Astrocyte (in vitro differentiated cells and primary cell): ENCODE results near the gene PRDM2. TPM values are rescaled to one million over a fixed set of nuclear protein-coding genes. Genes with fewer than 3 reads are reported as not detected.

Experiments used
- DNase-seq: peaks from one replicate; pipeline ENCODE4 v3.0.0-alpha.2; 2010; ENCODE audit warnings: low read depth
- FAIRE-seq: peaks from 2 replicates; lab custom pipeline; 2011; peaks lifted over from hg19 to GRCh38; lab: Jason Lieb, UNC
- H2AFZ ChIP-seq: 2 replicates; pipeline ENCODE4 v1.6.0; 2012; ENCODE audit warnings: low read depth, low read length, inconsistent platforms
- H3K27ac ChIP-seq: 2 replicates; pipeline ENCODE4 v1.5.1; 2011; ENCODE audit warnings: low read depth, low read length, inconsistent platforms
- H3K27me3 ChIP-seq: 2 replicates; pipeline ENCODE4 v1.6.0; 2011; ENCODE audit warnings: low read length, inconsistent platforms; ENCODE audit not compliant: insufficient read depth
- H3K36me3 ChIP-seq: 2 replicates; pipeline ENCODE4 v1.5.1; 2011; ENCODE audit warnings: low read length, inconsistent platforms; ENCODE audit not compliant: insufficient read depth
- H3K4me1 ChIP-seq: 2 replicates; pipeline ENCODE4 v1.5.1; 2011; ENCODE audit warnings: low read length, inconsistent platforms; ENCODE audit not compliant: insufficient read depth
- H3K4me2 ChIP-seq: 2 replicates; pipeline ENCODE4 v1.6.0; 2012; ENCODE audit warnings: low read length, inconsistent platforms
- H3K4me3 ChIP-seq: 2 replicates; pipeline ENCODE4 v1.5.1; 2011; ENCODE audit warnings: low read depth, mild to moderate bottlenecking, low read length, inconsistent platforms; ENCODE audit not compliant: insufficient read depth
- H3K79me2 ChIP-seq: 2 replicates; pipeline ENCODE4 v1.6.0; 2012; ENCODE audit warnings: mild to moderate bottlenecking, low read length, inconsistent platforms; ENCODE audit not compliant: insufficient read depth
- H3K9ac ChIP-seq: 2 replicates; pipeline ENCODE4 v1.6.0; 2012; ENCODE audit warnings: mild to moderate bottlenecking, low read length, inconsistent platforms
- H3K9me3 ChIP-seq: 2 replicates; pipeline ENCODE4 v1.5.1; 2012; ENCODE audit warnings: low read depth, mild to moderate bottlenecking, low read length, inconsistent platforms; ENCODE audit not compliant: insufficient read depth
- H4K20me1 ChIP-seq: 2 replicates; pipeline ENCODE4 v1.6.0; 2012; ENCODE audit warnings: low read length, inconsistent platforms; ENCODE audit not compliant: insufficient read depth
- H3K27ac Mint-ChIP-seq: one replicate; pipeline ENCODE4 v1.8.0; 2021; ENCODE audit warnings: mild to moderate bottlenecking, mixed read lengths; ENCODE audit not compliant: unreplicated experiment
- H3K27me3 Mint-ChIP-seq: one replicate; pipeline ENCODE4 v1.8.0; 2021; ENCODE audit warnings: low read depth, mixed read lengths; ENCODE audit not compliant: unreplicated experiment
- H3K36me3 Mint-ChIP-seq: one replicate; pipeline ENCODE4 v1.8.0; 2021; ENCODE audit warnings: low read depth, mixed read lengths; ENCODE audit not compliant: unreplicated experiment
- H3K4me1 Mint-ChIP-seq: one replicate; pipeline ENCODE4 v1.8.0; 2021; ENCODE audit warnings: low read depth, mixed read lengths; ENCODE audit not compliant: unreplicated experiment
- H3K4me3 Mint-ChIP-seq: one replicate; pipeline ENCODE4 v1.8.0; 2021; ENCODE audit warnings: mild to moderate bottlenecking, moderate library complexity, mixed read lengths; ENCODE audit not compliant: unreplicated experiment
- H3K9me3 Mint-ChIP-seq: one replicate; pipeline ENCODE4 v1.8.0; 2021; ENCODE audit warnings: mild to moderate bottlenecking, mixed read lengths; ENCODE audit not compliant: unreplicated experiment
- EZH2 ChIP-seq: IDR thresholded peaks from 2 replicates; pipeline ENCODE4 v1.6.1; 2012; ENCODE audit warnings: mild to moderate bottlenecking, low read length, inconsistent platforms; ENCODE audit not compliant: insufficient read depth
- total RNA-seq: library from RNA; stranded (reverse); gene quantifications from 2 replicates; pipeline ENCODE4 v1.2.1, GENCODE V29; 2021
- TF ChIP-seq, protein P1 (sequence below): IDR thresholded peaks from 2 replicates; pipeline ENCODE4 v1.5.1; 2011; ENCODE audit warnings: low read depth, mild to moderate bottlenecking, inconsistent platforms, low read length, moderate library complexity; ENCODE audit not compliant: insufficient read depth

PRDM2 gene
- total RNA-seq, 1 donor from 2014 or later = 49.0 TPM

DNA sequence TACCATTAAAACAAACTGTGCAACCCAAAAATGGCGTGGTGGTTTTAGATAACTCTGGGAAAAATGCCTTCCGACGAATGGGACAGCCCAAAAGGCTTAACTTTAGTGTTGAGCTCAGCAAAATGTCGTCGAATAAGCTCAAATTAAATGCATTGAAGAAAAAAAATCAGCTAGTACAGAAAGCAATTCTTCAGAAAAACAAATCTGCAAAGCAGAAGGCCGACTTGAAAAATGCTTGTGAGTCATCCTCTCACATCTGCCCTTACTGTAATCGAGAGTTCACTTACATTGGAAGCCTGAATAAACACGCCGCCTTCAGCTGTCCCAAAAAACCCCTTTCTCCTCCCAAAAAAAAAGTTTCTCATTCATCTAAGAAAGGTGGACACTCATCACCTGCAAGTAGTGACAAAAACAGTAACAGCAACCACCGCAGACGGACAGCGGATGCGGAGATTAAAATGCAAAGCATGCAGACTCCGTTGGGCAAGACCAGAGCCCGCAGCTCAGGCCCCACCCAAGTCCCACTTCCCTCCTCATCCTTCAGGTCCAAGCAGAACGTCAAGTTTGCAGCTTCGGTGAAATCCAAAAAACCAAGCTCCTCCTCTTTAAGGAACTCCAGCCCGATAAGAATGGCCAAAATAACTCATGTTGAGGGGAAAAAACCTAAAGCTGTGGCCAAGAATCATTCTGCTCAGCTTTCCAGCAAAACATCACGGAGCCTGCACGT is 82.1 kb downstream of the PRDM2 start:
- Mint-ChIP-seq H3K4me1 (peaks cover 41% of the 10 kb centered on the region), H3K27ac (peak overlapping the region; percentile 77), H3K9me3 (no peaks in the 10 kb centered on the region), H3K4me3 (peak overlapping the region; percentile 57), H3K36me3 (peaks cover 32% of the 10 kb centered on the region), H3K27me3 (no peaks in the 10 kb centered on the region)
- H3K4me1 ChIP-seq = peaks cover 18% of the 10 kb centered on the region
- H3K27ac ChIP-seq = no peak overlapping the region
- TF ChIP-seq, protein P1, sequence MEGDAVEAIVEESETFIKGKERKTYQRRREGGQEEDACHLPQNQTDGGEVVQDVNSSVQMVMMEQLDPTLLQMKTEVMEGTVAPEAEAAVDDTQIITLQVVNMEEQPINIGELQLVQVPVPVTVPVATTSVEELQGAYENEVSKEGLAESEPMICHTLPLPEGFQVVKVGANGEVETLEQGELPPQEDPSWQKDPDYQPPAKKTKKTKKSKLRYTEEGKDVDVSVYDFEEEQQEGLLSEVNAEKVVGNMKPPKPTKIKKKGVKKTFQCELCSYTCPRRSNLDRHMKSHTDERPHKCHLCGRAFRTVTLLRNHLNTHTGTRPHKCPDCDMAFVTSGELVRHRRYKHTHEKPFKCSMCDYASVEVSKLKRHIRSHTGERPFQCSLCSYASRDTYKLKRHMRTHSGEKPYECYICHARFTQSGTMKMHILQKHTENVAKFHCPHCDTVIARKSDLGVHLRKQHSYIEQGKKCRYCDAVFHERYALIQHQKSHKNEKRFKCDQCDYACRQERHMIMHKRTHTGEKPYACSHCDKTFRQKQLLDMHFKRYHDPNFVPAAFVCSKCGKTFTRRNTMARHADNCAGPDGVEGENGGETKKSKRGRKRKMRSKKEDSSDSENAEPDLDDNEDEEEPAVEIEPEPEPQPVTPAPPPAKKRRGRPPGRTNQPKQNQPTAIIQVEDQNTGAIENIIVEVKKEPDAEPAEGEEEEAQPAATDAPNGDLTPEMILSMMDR = no peak
- no peak for TF ChIP-seq EZH2
- FAIRE-seq (peak; percentile 79), DNase-seq (peak; percentile 79)
- no peaks in the 10 kb centered on the region for H3K27me3 ChIP-seq
- peaks cover 90% of the 10 kb centered on the region for H4K20me1 ChIP-seq
- no peak overlapping the region for H3K9ac ChIP-seq
- peaks cover 22% of the 10 kb centered on the region for H3K36me3 ChIP-seq
- no peaks in the 10 kb centered on the region for H3K9me3 ChIP-seq
- peak overlapping the region; percentile 37 for H3K4me2 ChIP-seq
- peaks cover 77% of the 10 kb centered on the region for H3K79me2 ChIP-seq
- H2AFZ ChIP-seq = no peak overlapping the region
- no peak overlapping the region for H3K4me3 ChIP-seq

DNA sequence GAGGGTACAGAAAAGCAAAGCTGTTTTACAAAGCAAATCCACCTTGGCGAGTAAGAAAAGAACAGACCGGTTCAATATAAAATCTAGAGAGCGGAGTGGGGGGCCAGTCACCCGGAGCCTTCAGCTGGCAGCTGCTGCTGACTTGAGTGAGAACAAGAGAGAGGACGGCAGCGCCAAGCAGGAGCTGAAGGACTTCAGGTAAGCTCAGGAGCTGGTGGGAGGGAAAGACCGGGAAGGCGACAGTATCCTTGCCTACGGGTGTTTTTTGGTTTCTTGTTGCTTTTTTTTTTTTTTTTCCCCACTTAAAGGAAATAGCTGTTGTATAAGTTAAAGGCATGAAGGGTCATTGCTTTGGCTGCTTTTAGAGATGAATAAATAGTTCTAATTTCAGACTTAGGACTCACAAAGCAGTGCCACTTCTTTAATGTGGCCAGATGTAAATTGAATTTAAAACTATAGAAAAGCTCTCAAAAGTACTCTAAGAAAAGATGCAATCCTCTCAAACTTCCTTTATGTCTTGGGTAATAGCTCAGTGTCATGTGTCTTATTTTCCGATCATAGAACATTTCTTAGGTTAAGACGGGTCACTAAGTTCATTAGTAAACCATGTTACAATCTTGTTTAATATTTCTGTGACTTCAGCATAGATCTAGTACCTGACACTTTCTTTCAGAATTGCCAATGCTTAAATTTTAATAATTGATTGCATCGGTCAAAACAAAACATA is 82.8 kb downstream of the PRDM2 start:
- peak overlapping the region; percentile 37 for H3K4me2 ChIP-seq
- peak overlapping the region; percentile 82 for H3K27ac Mint-ChIP-seq
- H3K4me1 ChIP-seq = peaks cover 18% of the 10 kb centered on the region
- FAIRE-seq (no peak), DNase-seq (no peak)
- H3K36me3 Mint-ChIP-seq = peaks cover 32% of the 10 kb centered on the region
- no peak overlapping the region for H2AFZ ChIP-seq
- peaks cover 41% of the 10 kb centered on the region for H3K4me1 Mint-ChIP-seq
- no peaks in the 10 kb centered on the region for H3K9me3 ChIP-seq
- peak overlapping the region; percentile 33 for H3K9ac ChIP-seq
- H3K27me3 Mint-ChIP-seq = no peaks in the 10 kb centered on the region
- TF ChIP-seq EZH2 = no peak
- H3K4me3 ChIP-seq = no peak overlapping the region
- H3K79me2 ChIP-seq = peaks cover 85% of the 10 kb centered on the region
- H3K4me3 Mint-ChIP-seq = no peak overlapping the region
- peaks cover 88% of the 10 kb centered on the region for H4K20me1 ChIP-seq
- no peaks in the 10 kb centered on the region for H3K9me3 Mint-ChIP-seq
- peaks cover 22% of the 10 kb centered on the region for H3K36me3 ChIP-seq
- no peaks in the 10 kb centered on the region for H3K27me3 ChIP-seq
- H3K27ac ChIP-seq = peak overlapping the region; percentile 53

DNA sequence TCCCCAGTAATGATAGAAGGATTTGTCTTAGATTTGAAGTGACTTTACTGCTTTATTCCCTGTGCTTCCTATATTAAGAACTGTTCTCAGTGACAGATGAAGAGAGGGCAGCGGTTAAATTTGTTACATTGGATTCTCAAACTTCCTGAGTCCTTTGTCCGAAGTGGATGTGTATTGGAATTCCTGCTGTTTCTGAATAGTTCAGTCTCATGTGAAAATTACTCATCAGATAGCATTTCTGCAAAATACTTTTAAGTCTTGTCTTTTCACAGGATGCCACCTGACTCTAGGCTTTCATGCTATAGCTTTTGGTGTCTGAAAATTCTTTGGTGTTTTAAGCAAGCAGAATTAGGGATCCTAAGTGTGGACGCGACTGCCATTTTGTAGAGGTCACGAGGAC is 83.6 kb downstream of the PRDM2 start:
- H3K4me3 Mint-ChIP-seq = no peak overlapping the region
- Histone ChIP-seq H2AFZ (no peak overlapping the region), H3K36me3 (peaks cover 24% of the 10 kb centered on the region), H3K4me1 (peaks cover 18% of the 10 kb centered on the region), H4K20me1 (peaks cover 94% of the 10 kb centered on the region), H3K9ac (peak overlapping the region; percentile 33), H3K4me2 (peak overlapping the region; percentile 37), H3K27ac (peak overlapping the region; percentile 53), H3K79me2 (peaks cover 85% of the 10 kb centered on the region), H3K4me3 (no peak overlapping the region), H3K27me3 (no peaks in the 10 kb centered on the region), H3K9me3 (no peaks in the 10 kb centered on the region)
- peak overlapping the region; percentile 82 for H3K27ac Mint-ChIP-seq
- H3K9me3 Mint-ChIP-seq = no peaks in the 10 kb centered on the region
- DNase-seq (peak; percentile 59), FAIRE-seq (no peak)
- H3K36me3 Mint-ChIP-seq = peaks cover 29% of the 10 kb centered on the region
- H3K27me3 Mint-ChIP-seq = no peaks in the 10 kb centered on the region
- H3K4me1 Mint-ChIP-seq = peaks cover 41% of the 10 kb centered on the region
- TF ChIP-seq EZH2 = no peak
- TF ChIP-seq, protein P1 = no peak
